ENCODE measurements around the gene HMHB1.

The HMHB1 gene

DNA sequence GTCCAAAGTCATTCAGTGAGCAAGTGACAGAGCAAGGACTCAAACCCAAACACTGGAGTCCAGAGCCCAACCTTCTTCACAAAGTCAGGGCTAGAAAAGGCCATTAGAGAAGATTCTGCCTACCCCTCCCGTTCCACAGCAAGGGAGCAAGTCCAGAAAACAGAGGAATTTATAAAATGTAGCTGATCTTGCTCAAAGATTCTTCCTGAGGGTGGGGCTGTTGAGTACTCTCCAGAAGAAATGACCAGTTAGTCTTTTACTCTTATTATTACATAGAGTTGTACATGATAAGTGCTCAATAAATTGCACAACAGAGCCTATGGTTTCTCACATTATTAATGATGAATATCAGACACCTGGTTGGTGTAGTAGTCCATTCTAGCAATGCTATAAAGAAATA lies 39.3 kb upstream of the HMHB1 start:
- no peak for DNase-seq (ENCODE audit: low spot score)

GRCh38 chr5:143775258-143775657 lies 36.7 kb upstream of the HMHB1 start:
- DNase-seq (ENCODE audit: low spot score): no peak

More for the DNA sequence above, 39.3 kb upstream of the HMHB1 start:
- TF ChIP-seq, protein P1, sequence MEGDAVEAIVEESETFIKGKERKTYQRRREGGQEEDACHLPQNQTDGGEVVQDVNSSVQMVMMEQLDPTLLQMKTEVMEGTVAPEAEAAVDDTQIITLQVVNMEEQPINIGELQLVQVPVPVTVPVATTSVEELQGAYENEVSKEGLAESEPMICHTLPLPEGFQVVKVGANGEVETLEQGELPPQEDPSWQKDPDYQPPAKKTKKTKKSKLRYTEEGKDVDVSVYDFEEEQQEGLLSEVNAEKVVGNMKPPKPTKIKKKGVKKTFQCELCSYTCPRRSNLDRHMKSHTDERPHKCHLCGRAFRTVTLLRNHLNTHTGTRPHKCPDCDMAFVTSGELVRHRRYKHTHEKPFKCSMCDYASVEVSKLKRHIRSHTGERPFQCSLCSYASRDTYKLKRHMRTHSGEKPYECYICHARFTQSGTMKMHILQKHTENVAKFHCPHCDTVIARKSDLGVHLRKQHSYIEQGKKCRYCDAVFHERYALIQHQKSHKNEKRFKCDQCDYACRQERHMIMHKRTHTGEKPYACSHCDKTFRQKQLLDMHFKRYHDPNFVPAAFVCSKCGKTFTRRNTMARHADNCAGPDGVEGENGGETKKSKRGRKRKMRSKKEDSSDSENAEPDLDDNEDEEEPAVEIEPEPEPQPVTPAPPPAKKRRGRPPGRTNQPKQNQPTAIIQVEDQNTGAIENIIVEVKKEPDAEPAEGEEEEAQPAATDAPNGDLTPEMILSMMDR (IDR thresholded peaks at IDR 0.05; ENCODE audit: extremely low read depth, missing control alignments): no peak

DNA sequence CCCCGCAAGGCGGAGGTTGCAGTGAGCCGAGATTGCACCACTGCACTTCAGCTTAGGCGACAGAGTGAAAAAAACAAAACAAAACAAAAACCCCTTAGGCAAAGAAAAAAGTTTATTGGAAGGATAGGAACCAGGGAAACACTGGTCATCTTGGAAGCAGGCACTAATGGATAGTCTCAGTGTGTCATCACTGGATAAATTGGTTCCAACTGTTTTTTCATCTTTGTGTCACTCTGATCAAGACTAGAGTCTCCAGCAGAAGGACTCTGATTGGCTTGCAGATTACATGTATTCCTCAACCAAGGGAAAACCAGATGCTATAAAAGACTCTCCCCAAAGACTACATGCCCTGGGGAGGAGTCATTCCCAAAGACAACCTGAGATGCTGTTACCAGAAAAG lies 35.0 kb upstream of the HMHB1 start:
- TF ChIP-seq, protein P1 (IDR thresholded peaks at IDR 0.05; ENCODE audit: extremely low read depth, missing control alignments): no peak
- no peak for DNase-seq (ENCODE audit: low spot score)

More at GRCh38 chr5:143775258-143775657, 36.7 kb upstream of the HMHB1 start:
- TF ChIP-seq, protein P1 (IDR thresholded peaks at IDR 0.05; ENCODE audit: extremely low read depth, missing control alignments): no peak

DNA sequence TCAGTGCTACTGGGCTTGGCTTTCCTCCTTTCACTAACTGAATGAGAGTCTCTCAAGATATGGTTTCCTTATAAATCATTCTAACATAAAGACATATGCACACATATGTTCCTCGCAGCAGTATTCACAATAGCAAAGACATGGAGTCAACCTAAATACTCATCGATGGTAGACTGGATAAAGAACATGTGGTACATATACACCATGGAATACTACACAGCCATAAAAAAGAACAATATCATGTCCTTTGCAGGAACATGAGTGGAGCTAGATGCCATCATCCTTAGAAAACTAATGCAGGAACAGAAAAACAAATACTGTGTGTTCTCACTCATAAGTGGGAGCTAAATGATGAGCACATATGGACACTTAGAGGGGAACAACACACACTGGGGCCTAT lies 32.5 kb upstream of the HMHB1 start:
- TF ChIP-seq, protein P1 (IDR thresholded peaks at IDR 0.05; ENCODE audit: extremely low read depth, missing control alignments): no peak
- no peak for DNase-seq (ENCODE audit: low spot score)

- DNase-seq (ENCODE audit: low spot score): no peak
- TF ChIP-seq, protein P1 (IDR thresholded peaks at IDR 0.05; ENCODE audit: extremely low read depth, missing control alignments): no peak
Observed at GRCh38 chr5:143781993-143782520, 29.9 kb upstream of the HMHB1 start.

GRCh38 chr5:143782588-143783386 lies 29.2 kb upstream of the HMHB1 start:
- TF ChIP-seq, protein P1 (IDR thresholded peaks at IDR 0.05; ENCODE audit: extremely low read depth, missing control alignments): no peak
- DNase-seq (ENCODE audit: low spot score): no peak

GRCh38 chr5:143788401-143788800 lies 23.6 kb upstream of the HMHB1 start:
- DNase-seq (ENCODE audit: low spot score): no peak
- TF ChIP-seq, protein P1 (IDR thresholded peaks at IDR 0.05; ENCODE audit: extremely low read depth, missing control alignments): no peak

All from GM20000 (cell line).